Measurements from ENCODE around the gene IGSF8.
A peak's percentile ranks its signal among the peaks of the same experiment; 100 is the strongest.
"Not testable (repeated sequence)": the region's sequence is repeated elsewhere in the genome, so short reads cannot be mapped to it uniquely, and the experiment has no call there.

The IGSF8 gene

DNA sequence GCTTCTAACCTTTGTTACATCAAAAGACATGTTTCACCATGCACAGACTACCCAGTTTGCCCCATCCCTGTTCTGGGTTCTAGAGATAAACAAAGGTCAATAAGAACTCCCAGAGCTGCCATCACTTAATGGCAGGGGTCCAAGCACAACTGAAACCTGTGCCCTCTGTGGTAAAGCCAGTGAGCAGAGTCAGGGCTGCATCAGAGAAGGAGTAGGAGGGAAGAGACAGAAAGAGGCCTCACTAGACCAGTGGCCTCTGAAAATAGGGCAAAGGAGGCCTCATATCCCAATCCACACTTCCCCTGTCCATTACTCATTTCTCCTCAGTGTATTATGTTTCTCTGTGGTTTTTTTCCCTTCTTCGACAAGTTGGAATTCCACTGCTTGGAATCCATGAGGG, 27.3 kb upstream of the IGSF8 start:
- DNase-seq, result no peak

DNA sequence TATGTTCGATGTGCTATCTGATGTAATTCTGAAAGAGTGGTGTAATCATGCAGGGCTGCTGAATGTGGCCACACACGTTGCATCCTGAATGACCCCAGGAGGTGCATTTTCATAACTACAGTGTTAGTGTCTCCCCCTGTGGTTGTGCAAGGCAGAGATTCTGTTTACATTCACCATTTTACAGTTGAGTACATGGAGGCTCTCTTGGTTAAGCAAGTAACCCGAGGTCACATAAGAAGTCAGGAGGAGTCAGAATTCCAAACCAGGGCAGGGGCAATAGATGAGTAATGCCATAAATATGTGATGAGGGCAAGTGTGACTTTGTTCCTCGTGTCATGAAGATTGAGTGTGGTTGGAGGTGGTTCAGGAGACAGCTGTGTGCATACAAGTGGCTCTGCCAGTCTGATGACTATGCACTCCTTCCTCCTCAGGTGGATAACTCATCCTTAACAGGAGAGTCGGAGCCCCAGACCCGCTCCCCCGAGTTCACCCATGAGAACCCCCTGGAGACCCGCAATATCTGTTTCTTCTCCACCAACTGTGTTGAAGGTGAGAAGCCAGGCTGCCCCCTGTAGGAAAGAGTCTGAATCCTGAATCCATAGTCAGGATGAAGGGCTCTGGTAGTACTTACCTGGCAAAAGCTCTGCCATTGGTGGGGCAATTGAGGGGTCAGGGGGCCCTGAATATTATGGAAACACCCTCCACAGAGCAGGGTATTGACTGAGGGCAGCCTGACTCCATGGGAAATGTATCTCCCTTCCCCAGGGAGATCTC, 26.5 kb upstream of the IGSF8 start:
- no peak for DNase-seq

DNA sequence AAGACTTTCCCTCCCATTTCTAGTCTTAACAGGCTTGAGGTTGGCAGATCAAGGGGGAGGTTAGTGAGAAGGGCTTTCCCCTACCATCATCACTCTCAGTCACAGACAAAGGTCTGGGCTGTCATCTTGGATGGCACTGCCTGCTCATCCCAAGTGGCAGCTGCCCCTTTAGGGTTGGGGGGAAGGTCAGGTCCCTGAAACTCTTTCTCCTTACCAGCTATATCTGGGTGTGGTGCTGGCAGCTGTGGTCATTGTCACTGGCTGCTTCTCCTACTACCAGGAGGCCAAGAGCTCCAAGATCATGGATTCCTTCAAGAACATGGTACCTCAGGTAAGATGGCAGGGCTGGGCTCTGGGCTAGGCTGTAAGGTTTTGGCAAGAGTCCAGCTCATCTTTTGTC, 25.3 kb upstream of the IGSF8 start:
- DNase-seq, result no peak

DNA sequence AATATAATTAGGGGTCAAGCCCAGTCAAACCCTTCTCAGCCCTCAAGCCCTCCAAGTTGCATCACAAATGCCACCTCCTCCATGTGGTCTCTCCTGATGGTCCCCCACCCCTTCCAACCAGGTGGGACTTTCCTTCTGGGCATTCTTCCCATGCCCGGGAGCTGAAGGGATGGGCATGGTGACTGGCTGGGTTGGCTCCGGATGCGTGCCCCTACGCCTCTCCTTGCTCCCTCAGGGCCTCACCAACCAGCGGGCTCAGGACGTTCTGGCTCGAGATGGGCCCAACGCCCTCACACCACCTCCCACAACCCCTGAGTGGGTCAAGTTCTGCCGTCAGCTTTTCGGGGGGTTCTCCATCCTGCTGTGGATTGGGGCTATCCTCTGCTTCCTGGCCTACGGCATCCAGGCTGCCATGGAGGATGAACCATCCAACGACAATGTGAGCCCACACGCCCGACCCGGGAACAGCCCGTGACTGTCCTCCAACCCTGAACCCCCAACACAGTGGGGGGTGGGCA, 24.6 kb upstream of the IGSF8 start:
- DNase-seq, result no peak

DNA sequence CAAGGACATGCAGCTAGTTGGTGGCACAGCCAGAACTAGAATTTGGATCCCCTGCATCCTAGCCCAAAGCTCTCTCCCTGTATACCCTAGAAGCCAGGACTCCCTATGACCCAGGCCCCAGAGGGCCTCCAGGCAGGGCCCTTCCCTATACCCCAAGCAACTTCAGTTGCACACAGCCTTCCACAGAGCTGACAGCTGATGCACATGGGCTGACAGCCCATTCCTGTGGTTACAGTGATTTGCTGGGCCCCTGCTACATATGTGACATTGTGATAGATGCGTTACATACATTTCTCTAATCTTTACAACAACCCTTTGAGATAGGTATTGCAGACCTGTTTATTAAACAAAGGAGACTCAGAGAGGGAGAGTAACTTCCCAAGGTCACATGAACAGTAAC, 23.0 kb upstream of the IGSF8 start:
- DNase-seq, result no peak

DNA sequence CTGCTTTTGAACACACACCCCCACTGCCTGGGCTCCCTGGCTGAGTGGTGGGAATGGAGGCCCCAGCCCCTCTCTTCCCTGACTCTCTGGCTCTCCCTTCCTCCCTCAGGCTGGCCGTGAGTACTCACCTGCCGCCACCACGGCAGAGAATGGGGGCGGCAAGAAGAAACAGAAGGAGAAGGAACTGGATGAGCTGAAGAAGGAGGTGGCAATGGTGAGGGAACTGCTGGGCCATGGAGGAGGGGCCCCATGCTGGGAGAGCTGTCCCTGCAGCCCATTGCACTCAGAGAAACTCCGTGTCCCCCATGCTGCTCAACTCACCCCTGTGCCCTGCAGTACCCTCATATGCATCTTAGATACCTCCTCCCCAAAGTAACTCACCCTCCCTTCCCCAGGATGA, 22.4 kb upstream of the IGSF8 start:
- DNase-seq, result no peak

DNA sequence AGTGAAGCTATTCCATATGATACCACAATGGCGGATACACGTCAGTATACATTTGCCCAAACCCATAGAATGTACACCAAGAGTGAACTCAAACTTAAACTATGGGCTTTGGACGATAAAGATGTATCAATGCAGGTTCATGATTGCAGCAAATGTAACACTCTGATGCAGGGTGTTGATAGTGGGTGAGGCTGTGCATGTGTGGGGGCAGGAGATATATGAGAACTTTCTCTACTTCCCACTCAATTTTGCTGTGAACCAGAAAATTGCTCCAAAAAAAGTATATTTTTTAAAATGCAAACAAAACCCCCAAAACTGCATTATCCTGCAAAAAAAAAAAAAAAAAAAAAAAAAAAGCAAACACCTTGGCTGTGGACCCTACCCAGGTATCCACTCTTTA, 20.5 kb upstream of the IGSF8 start:
- DNase-seq, result no peak

DNA sequence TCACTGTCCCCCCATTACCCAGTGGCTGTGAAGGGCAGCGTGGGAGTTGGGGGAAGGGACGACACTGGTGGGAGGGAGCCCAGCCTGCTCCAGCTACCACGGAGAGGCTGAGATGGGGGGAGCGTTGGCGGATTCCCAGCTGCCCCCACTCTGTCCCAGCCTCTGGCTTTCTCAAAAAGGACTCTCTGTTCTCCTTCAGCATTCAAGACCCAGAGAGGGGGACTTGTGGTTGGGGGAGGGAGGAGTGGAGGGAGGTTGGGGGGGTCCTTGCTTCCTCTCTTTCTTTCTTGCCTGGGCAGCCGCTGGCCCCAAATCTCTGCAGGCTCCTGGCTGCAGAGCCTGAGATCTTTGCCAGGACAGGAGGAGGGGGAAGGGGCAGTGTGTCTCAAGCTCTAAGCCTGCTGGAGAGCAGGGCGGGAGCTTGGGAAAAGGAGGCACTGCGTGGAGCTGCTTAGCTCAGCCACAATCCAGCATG, 19.3 kb upstream of the IGSF8 start:
- DNase-seq, result no peak

DNA sequence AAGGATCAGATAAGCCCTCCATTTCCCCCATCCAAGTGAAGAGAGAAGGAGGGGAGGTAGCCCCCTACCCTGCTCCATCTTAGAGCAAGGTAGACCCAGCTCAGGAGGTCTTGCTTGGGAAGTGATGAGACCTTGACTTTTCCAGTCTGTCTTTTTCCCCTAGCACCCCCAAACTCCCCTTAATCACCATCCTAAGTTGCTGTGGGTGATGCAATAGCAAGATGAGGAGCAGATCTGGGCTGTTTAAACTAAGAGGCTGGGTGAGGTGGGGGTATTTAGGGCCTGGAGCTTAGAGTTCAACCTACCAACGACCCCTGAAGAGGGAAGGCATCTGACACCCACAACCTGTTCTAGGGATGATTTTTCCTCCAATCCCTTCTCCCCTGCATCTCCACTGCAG, 18.9 kb upstream of the IGSF8 start:
- no peak for DNase-seq

DNA sequence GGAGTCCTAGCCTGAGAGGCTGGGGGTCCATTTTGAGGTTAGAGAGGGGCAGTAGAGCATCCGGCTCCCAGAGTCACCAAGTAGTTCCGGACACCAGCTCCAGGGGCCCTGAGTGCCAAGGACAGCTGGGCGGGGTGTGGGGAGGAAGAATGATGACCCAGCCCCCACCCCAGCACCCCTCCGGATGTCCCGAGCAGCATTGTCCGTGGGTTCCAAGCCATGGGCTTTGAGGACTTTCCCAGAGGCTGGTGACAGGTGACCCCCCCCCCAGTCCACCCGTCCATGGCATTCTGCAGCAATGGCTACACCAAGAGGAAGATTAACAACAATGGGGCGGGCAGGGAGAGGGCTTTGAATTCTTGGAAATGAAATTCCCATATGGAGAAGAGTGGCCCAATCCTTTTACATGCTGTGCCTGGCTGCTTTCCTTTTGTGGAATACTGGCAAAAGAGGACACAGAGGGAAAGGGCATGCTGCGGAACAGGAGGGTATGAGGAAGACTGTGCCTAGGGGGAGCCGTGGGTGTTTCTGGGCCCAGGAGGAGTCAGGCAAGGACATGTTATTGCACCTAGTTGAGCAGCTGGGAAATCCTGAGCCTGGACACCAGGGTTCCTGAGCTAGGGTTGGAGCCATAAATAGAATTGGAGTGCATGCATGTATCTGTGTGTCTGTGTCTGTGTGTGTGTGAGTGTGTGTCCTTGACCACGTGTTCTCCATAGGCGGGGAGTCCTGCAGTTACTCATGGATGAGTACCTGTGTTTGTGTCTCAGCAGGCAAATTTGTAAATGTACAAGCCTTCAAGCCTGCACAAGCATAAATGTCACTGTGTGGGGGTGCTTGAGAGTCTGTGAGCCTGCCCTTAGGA, 18.1 kb upstream of the IGSF8 start:
- DNase-seq, result no peak

DNA sequence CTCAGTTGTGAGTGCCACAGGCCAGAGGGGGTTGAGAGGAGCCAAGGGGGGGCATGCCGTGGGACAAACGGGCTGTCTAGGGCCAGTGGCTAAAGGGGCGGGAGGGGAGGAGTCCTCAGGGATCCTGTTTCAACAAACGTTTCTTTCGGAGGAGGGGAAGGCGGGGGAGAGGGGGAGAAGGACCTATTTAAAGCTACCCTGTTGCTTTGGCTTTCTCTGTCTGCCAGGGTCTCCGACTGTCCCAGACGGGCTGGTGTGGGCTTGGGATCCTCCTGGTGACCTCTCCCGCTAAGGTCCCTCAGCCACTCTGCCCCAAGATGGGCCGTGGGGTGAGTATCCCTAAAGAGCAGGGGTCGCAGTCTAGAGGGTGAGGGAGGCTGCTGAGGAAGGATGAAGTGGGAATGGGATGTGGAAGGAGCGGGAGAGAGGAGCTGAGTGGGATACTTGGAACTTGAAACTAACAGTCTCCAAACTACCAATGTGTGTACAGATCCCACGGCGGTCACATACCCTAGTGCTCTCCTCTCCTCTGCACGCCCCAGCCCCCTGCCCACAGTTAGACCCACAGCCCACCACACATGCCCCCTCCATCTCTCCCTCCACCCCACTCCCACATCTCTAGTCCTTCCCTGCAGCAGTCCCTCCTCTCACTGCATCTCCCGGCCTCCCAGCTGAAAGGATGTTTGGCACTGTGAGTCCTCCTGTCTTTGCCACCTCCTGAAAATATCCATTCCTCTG, 17.3 kb upstream of the IGSF8 start, which contains the start of gene ATP1A2:
Gene ATP1A2, plus strand, starts transcription at position 215 of the 738 bp plus-strand sequence. Its CDS starts 103 bp downstream, at position 318.
- DNase-seq, result no peak

DNA sequence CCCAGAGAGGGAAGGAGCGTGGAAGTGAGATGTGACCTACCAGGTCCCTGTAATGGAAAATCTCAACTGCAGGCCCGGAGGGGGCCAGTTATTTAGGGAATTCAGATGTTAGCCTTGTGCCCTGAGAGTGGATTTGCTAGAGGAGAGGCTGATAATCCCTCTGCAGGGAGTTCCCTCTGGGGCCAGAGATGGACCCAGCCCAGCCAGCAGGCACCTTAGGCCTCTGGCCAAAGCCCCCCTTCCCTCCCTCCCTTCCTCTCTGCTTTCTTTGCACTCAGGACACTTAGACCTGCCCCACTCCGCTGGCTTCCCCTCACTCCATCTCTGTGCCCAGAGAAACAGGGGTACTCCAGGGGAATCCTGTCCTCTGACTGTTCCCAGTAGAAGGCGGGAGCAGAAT, 15.7 kb upstream of the IGSF8 start:
- DNase-seq, result no peak

DNA sequence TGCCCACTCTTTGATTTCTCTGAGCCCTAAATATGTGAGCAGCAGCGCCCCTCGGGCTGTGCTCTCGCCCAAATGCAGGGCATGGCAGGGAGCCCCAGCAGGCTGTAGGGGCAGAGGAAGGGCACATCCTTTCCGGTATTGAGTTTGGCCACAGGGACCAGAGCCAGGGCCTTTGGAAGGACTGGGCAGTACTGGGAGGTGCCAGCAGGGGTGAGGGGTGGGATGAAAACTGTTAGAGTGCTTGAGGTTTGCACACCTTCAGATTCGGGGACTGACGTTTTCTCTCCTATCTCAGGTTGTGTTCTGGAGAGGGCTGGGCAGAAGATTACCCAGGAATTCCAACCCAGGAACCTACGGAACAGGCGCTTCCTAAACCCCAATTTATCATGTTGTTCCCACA, 15.0 kb upstream of the IGSF8 start:
- no peak for DNase-seq

DNA sequence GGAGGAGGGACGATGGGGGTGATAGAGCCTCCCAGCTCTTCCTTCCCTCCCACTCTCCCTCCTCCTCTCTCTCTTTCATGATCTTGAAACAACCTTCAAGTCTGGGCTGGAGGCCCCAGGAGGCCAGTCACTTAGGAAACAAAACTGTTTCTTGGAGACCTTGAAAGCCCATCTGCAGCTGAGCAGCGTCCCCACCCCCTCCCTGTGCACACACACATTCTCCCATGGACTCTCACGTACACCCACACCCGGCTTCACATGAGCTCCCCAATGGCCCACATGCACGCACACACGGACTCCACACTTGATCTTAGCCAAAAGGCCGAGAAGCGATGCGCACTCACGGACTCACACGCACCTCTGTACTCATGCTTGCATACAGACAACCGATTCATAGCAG, 13.9 kb upstream of the IGSF8 start:
- DNase-seq, result no peak

DNA sequence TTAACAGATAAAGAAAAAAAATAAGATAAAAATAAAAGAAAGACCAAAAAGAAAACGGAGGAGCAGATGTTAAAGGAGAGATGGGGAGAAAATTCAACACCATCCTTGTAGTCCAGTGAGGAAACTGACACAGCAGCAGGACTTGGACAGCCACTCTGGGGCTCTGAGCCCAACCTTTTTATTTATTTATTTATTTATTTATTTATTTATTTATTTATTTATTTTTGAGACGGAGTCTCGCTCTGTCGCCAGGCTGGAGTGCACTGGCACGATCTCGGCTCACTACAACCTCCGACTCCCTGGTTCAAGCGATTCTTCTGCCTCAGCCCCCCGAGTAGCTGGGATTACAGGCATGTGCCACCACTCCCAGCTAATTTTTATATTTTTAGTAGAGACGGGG, 13.0 kb upstream of the IGSF8 start:
- not testable (repeated sequence) for DNase-seq

DNA sequence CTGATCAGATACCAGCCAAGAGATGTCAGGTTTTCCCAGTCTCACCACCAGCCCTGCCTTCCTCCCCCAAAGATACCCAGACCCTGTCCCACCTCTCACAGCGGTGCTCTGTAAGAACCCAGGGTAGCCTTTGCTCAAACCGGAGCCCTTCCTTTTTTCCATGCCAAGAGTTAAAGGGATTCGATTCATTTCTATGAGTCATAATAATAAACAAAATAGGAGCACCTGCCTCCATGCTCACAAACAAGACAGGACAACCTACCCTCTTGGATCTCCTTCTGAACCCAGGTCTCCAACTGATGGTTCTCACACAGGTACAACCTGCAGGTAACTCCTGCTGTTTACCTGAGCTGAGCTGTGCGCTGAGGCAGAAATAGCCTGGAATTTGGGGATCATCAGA, 11.3 kb upstream of the IGSF8 start:
- DNase-seq, result no peak

DNA sequence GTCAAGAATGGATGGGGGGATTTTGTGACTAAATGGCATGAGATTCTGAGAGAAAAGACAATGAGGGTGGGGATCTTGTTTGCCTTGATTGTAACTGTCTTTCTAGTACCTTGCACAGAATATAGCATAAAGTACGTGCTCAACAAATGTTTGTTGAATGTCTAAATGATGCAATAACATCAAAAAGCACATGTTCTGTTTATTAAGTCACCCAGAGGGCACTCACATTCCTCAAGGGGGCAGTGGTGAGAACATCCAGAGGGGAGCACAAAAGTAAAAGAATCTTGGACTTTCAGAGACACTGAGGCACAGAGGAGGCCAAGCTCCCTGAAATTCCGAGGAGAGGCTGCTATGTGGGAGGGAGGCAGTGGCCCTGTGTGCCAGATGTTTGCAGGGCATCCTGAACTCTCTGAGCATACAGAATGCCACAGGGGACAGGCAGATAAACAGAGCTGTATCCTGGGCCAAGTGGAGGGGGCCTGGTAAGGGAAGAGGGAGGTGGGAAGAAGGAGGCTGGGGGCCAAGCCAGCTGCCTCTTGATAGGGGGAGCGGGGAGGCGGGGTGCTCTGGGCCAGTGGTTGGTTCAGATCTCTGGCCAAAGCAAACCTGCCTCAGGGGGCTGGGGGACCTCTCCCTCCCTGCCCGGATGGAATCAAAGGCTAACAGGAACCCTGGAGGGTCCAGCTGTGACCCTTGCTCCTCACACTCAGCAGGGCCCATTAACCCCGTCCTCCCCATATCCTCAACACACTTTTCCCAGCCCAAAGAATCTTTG, 10.7 kb upstream of the IGSF8 start:
- DNase-seq, result peak; percentile 15

DNA sequence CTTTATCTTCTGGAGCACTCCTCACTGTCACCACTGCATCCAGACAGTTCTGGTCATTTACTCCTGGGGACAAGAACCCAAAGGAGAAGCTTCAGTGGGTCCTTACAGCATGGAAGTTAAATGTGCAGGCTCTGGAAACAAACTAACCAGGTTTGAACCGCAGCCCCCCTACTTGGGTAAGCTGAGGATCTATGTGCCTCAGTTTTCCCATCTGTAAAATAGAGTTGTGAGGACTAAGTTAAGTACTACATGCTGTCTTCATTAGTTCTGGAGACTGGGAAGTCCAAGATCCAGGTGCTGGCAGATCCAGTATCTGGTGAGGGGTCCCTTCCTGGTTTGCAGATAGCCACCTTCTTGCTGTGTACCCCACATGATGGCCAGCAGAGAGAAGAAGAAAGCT, 9.1 kb upstream of the IGSF8 start:
- DNase-seq, result no peak

DNA sequence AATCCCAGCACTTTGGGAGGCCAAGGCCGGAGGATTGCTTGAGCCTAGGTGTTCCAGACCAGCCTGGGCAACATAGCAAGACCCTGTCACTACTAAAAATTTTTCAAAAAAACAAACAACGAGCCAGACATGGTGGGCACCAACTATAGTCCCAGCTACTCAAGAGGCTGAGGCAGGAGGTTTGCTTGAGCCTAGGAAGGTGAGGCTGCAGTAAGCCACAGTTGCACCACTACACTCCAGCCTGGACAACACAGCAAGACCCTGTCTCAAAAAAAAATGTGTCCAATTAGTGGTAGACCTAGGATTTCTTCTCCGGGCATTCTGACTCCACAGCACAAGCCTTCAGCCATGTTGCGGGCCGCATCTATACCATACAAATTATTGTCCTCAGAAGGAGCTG, 6.7 kb upstream of the IGSF8 start:
- no peak for DNase-seq

DNA sequence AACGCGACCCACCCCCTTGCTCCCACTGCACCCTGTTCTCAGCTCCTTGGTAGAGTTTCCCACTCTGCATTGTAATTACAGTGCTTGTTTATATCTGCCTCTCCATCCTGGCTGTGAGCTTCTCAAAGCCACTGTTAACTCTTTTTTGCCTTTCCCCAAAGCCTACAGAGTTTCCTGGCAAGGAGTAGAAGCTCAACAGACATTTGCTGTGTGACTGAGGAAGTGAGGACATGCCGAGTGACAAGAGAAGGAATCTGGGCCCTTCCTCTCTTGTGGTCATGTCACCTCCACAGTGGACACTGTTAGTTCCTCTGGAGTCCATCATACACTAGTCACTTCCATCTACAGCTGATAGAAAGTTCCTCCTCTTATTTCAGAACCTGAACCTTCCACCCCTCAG, 6.1 kb upstream of the IGSF8 start:
- no peak for DNase-seq

DNA sequence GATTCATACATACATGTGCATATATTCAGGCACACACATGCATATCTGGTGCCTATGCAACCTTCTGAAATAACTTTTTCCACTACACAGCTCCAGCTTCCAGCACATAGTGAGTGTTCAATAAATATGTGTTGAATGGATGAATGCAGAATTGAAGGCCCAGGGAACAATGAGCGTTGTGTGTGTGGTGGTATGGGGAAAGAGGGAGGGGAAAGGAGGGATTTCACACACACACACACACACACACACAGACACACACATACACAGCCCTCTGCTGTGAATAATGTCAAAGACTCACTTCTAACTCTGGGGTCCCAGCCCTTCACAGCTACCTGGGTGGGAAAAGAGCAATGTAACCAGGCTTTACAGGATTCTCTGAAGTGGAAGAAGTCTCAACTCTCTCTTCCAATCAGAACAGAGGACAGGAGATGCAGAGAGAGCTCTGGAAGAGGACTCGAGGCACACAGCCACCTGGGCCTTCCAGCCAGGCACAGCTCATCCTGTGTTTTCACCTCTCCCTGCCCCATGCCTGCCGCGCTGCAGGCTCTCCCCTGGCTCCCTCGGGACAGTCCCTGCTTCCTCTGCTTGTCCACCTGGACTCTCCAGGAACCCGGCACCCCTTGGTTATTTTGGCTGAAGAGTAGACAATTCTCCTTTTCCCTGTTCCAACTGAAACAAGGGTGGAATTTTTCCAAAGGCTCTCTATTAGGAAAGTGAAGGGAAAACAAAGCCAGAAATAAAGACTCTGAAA, 5.4 kb upstream of the IGSF8 start:
- DNase-seq, result no peak
